B cell (primary cell): ENCODE results near the gene PGBD5. TPM values are rescaled to one million over a fixed set of nuclear protein-coding genes. Genes with fewer than 3 reads are reported as not detected.

Source experiments
- ATAC-seq: fragments of 200-7000 bp; cut with Tn5 transposase; one replicate; pipeline ENCODE4 v1.10.0; 2021; ENCODE audit warnings: low read depth, mild to moderate bottlenecking, moderate number of reproducible peaks, moderate library complexity
- CTCF ChIA-PET: fragments of 350-600 bp; sonication (Branson Sonifier 250); formaldehyde crosslinking; loops from one replicate; lab custom pipeline; 2021; ENCODE audit warnings: antibody characterized with exemption, inconsistent platforms; lab: Charles Lee
- POLR2A ChIA-PET: fragments of 350-600 bp; sonication (Branson Sonifier 250); formaldehyde crosslinking; loops from one replicate; lab custom pipeline; 2021; ENCODE audit warnings: antibody characterized with exemption; lab: Charles Lee
- DNase-seq: peaks from one replicate; pipeline ENCODE4 v3.0.0; 2013
- H2AFZ ChIP-seq: 2 replicates; pipeline ENCODE4 v1.6.1; 2012; ENCODE audit warnings: mild to moderate bottlenecking, low read depth, low read length; ENCODE audit not compliant: insufficient read depth, poor library complexity, severe bottlenecking
- H3K27ac ChIP-seq, 2 donors: 1 replicate in 1 of 2; 2 replicates in 1 of 2; pipeline ENCODE4 v1.5.1; 2012 to 2013; ENCODE audit warnings: low read length in 2 of 2, mild to moderate bottlenecking in 2 of 2, moderate library complexity in 1 of 2
- H3K27me3 ChIP-seq, 4 experiments: fragments of 200-600 bp in 1 of 4; sonication (generic) in 1 of 4; replicated peaks in 1 of 4; 1 replicate in 2 of 4; 2 replicates in 2 of 4; pipeline versions ENCODE4 v1.6.1 to v1.7.0; 2013 to 2016; ENCODE audit warnings: low read length in 3 of 4, mild to moderate bottlenecking in 2 of 4, mixed read lengths in 1 of 4, moderate library complexity in 1 of 4; ENCODE audit not compliant: insufficient read depth in 4 of 4, control insufficient read depth in 3 of 4; ENCODE audit errors: control extremely low read depth in 1 of 4
- H3K36me3 ChIP-seq, 2 experiments: replicated peaks in 1 of 2; 1 replicate in 1 of 2; 2 replicates in 1 of 2; pipeline versions ENCODE4 v1.6.1 to v1.7.1; 2013; ENCODE audit warnings: low read length in 1 of 2; ENCODE audit not compliant: insufficient read depth in 2 of 2, control insufficient read depth in 1 of 2; ENCODE audit errors: control extremely low read depth in 1 of 2, extremely low read depth in 1 of 2
- H3K4me1 ChIP-seq, 2 donors: fragments of 200-600 bp in 1 of 2; sonication (generic) in 1 of 2; 1 replicate in 1 of 2; 2 replicates in 1 of 2; pipeline versions ENCODE4 v1.5.1 to v1.6.1; 2013 to 2017; ENCODE audit warnings: low read length in 2 of 2; ENCODE audit not compliant: control insufficient read depth in 2 of 2, insufficient read depth in 2 of 2
- H3K4me2 ChIP-seq: replicated peaks from 2 replicates; pipeline ENCODE3; 2012; ENCODE audit warnings: mild to moderate bottlenecking, low read depth, low read length; ENCODE audit not compliant: poor library complexity, severe bottlenecking
- H3K4me3 ChIP-seq, 5 experiments: fragments of 200-600 bp in 1 of 5; sonication (generic) in 1 of 5; 1 replicate in 3 of 5; 2 replicates in 2 of 5; pipeline versions ENCODE4 v1.5.1 to v1.7.0; 2011 to 2016; ENCODE audit warnings: low read length in 4 of 5, mild to moderate bottlenecking in 4 of 5, low read depth in 2 of 5, control low read depth in 1 of 5, moderate library complexity in 1 of 5; ENCODE audit not compliant: insufficient read depth in 1 of 5; ENCODE audit errors: control extremely low read depth in 1 of 5, extremely low read depth in 1 of 5
- H3K79me2 ChIP-seq: fragments of 200-600 bp; sonication (generic); one replicate; pipeline ENCODE4 v1.6.0; 2016; ENCODE audit warnings: low read length; ENCODE audit not compliant: control insufficient read depth, insufficient read depth
- H3K9ac ChIP-seq: fragments of 200-600 bp; sonication (generic); 2 replicates; pipeline ENCODE4 v1.6.1; 2017; ENCODE audit warnings: mild to moderate bottlenecking, low read length, moderate library complexity
- H3K9me3 ChIP-seq, 3 donors: one replicate each; pipeline versions ENCODE4 v1.6.1 to v1.7.1; 2013; ENCODE audit warnings: low read length in 2 of 3; ENCODE audit not compliant: control insufficient read depth in 2 of 3, insufficient read depth in 1 of 3; ENCODE audit errors: control extremely low read depth in 1 of 3
- H4K20me1 ChIP-seq: 2 replicates; pipeline ENCODE4 v1.6.0; 2012; ENCODE audit warnings: mild to moderate bottlenecking, low read length; ENCODE audit not compliant: insufficient read depth, control insufficient read depth, poor library complexity, severe bottlenecking
- H3K27ac Mint-ChIP-seq: one replicate; pipeline ENCODE4 v1.8.0; 2021; ENCODE audit warnings: mixed read lengths
- H3K27me3 Mint-ChIP-seq: one replicate; pipeline ENCODE4 v1.8.0; 2021; ENCODE audit warnings: mixed read lengths
- H3K4me1 Mint-ChIP-seq: one replicate; pipeline ENCODE4 v1.8.0; 2021; ENCODE audit warnings: mixed read lengths
- H3K4me3 Mint-ChIP-seq: one replicate; pipeline ENCODE4 v1.8.0; 2021; ENCODE audit warnings: mixed read lengths
- H3K9me3 Mint-ChIP-seq: one replicate; pipeline ENCODE4 v1.8.0; 2022; ENCODE audit warnings: mixed read lengths; ENCODE audit not compliant: insufficient read depth
- CTCF ChIP-seq: fragments of 200-600 bp; IDR thresholded peaks from one replicate; pipeline ENCODE4 v1.8.0; 2022; ENCODE audit warnings: antibody characterized with exemption, mild to moderate bottlenecking
- EZH2 ChIP-seq: IDR thresholded peaks from 2 replicates; pipeline ENCODE4 v1.6.1; 2012; ENCODE audit warnings: borderline replicate concordance, low read depth, mild to moderate bottlenecking, moderate library complexity, low read length; ENCODE audit not compliant: insufficient read depth, poor library complexity, severe bottlenecking
- WGBS: methylation state at CpG from one replicate; pipeline ENCODE4 v1.1.5; 2013; ENCODE audit warnings: missing lambda C conversion rate; ENCODE audit not compliant: insufficient coverage; 5-methylcytosine and 5-hydroxymethylcytosine counted together
- intact Hi-C: fragments of 100-400 bp; cut with micrococcal nuclease; formaldehyde crosslinking; loops from one replicate; pipeline ENCODE4 v1.10.0; 2022
- polyA plus RNA-seq: library from polyadenylated mRNA; depleted of rRNA; stranded (reverse); fragments of >200 nt; gene quantifications from 2 replicates; pipeline ENCODE4 v1.2.3, GENCODE V29; 2012
- total RNA-seq, 2 donors: library from RNA; stranded (reverse); fragments of 120-200 nt in 1 of 2; gene quantifications; 1 replicate in 1 of 2; 2 replicates in 1 of 2; pipeline versions ENCODE4 v1.2.3 to v1.2.4, GENCODE V29; 2013 to 2022

The PGBD5 gene
- total and polyA plus RNA-seq, 2 donors (not counting 1 experiment from before 2014, with no cell fraction given) = 0.07 TPM; not detected in 1

GRCh38 chr1:230403442-230403841, 22.7 kb downstream of the PGBD5 start:
- no peaks in the 10 kb centered on the region for H3K4me1 Mint-ChIP-seq
- no peak overlapping the region for H2AFZ ChIP-seq
- H3K79me2 ChIP-seq = no peaks in the 10 kb centered on the region
- intact Hi-C loops = no loop called here
- no peak overlapping the region for H3K27ac Mint-ChIP-seq
- no peak for ATAC-seq
- WGBS = 91% methylated on average over 6 of the region's 7 CpGs
- no peak overlapping the region for H3K9ac ChIP-seq
- TF ChIP-seq CTCF (no peak), EZH2 (no peak)
- no peaks in the 10 kb centered on the region for H3K9me3 ChIP-seq
- H3K4me3 Mint-ChIP-seq = no peak overlapping the region
- CTCF ChIA-PET = no interaction called here
- no peak overlapping the region for H3K4me2 ChIP-seq
- H3K27me3 Mint-ChIP-seq = peaks cover 29% of the 10 kb centered on the region
- H3K27ac ChIP-seq = no peak overlapping the region
- no peaks in the 10 kb centered on the region for H3K36me3 ChIP-seq
- no peaks in the 10 kb centered on the region for H4K20me1 ChIP-seq
- no peaks in the 10 kb centered on the region for H3K4me1 ChIP-seq
- POLR2A ChIA-PET = no interaction called here
- H3K27me3 ChIP-seq = peaks cover 0 to 13% (median 2%) of the 10 kb centered on the region in 4 experiments
- no peak overlapping the region for H3K4me3 ChIP-seq
- no peak for DNase-seq
- H3K9me3 Mint-ChIP-seq = no peaks in the 10 kb centered on the region

GRCh38 chr1:230401763-230402294, 24.3 kb downstream of the PGBD5 start:
- 79% methylated on average over 8 of the region's 8 CpGs for WGBS
- Histone ChIP-seq H3K4me1 (no peaks in the 10 kb centered on the region), H3K27me3 (peaks cover 0 to 19% (median 5%) of the 10 kb centered on the region in 4 experiments), H3K4me2 (no peak overlapping the region), H3K9ac (no peak overlapping the region), H2AFZ (no peak overlapping the region), H3K4me3 (no peak overlapping the region), H3K9me3 (no peaks in the 10 kb centered on the region), H3K27ac (no peak overlapping the region), H3K36me3 (no peaks in the 10 kb centered on the region), H4K20me1 (no peaks in the 10 kb centered on the region), H3K79me2 (no peaks in the 10 kb centered on the region)
- H3K4me3 Mint-ChIP-seq = no peak overlapping the region
- H3K27ac Mint-ChIP-seq = no peak overlapping the region
- ChIA-PET POLR2A (no interaction called here), CTCF (no interaction called here)
- H3K4me1 Mint-ChIP-seq = no peaks in the 10 kb centered on the region
- TF ChIP-seq CTCF (no peak), EZH2 (no peak)
- ATAC-seq (no peak), DNase-seq (no peak)
- H3K9me3 Mint-ChIP-seq = no peaks in the 10 kb centered on the region
- intact Hi-C loops = no loop called here
- peaks cover 36% of the 10 kb centered on the region for H3K27me3 Mint-ChIP-seq
